DND-41 (cell line): Measurements from ENCODE around the gene VAV2.

Experiments
- ATAC-seq: fragments of 200-7000 bp; cut with Tn5 transposase; 3 replicates; pipeline ENCODE4 v1.9.1; 2021; ENCODE audit warnings: low read depth; ENCODE audit not compliant: insufficient read depth
- DNase-seq: peaks from one replicate; pipeline ENCODE4 v3.0.0-alpha.2; 2020
- H2AFZ ChIP-seq: 2 replicates; pipeline ENCODE4 v1.6.0; 2012; ENCODE audit warnings: low read depth, low read length
- H3K27ac ChIP-seq: 2 replicates; pipeline ENCODE4 v1.5.1; 2012; ENCODE audit warnings: low read length, inconsistent platforms
- H3K27me3 ChIP-seq: fragments of 200-600 bp; sonication (generic); 2 replicates; pipeline ENCODE4 v1.6.0; 2012; ENCODE audit warnings: low read length, mild to moderate bottlenecking, inconsistent platforms; ENCODE audit not compliant: insufficient read depth, poor library complexity
- H3K36me3 ChIP-seq: 2 replicates; pipeline ENCODE4 v1.5.1; 2012; ENCODE audit warnings: low read length, inconsistent platforms; ENCODE audit not compliant: insufficient read depth
- H3K4me1 ChIP-seq: 2 replicates; pipeline ENCODE4 v1.5.1; 2012; ENCODE audit warnings: mild to moderate bottlenecking, low read length; ENCODE audit not compliant: insufficient read depth
- H3K4me2 ChIP-seq: 2 replicates; pipeline ENCODE4 v1.6.0; 2012; ENCODE audit warnings: mild to moderate bottlenecking, moderate library complexity, low read length, inconsistent platforms; ENCODE audit not compliant: insufficient read depth
- H3K4me3 ChIP-seq, 2 experiments: fragments of 200-600 bp in 1 of 2; shearing (Covaris generic) in 1 of 2; 2 replicates each; pipeline ENCODE4 v1.5.1; 2012 to 2016; ENCODE audit warnings: inconsistent platforms in 2 of 2, low read length in 2 of 2, mild to moderate bottlenecking in 2 of 2, low read depth in 1 of 2, moderate library complexity in 1 of 2
- H3K79me2 ChIP-seq: 2 replicates; pipeline ENCODE4 v1.6.0; 2012; ENCODE audit warnings: low read length, inconsistent platforms; ENCODE audit not compliant: insufficient read depth
- H3K9ac ChIP-seq: 2 replicates; pipeline ENCODE4 v1.6.0; 2012; ENCODE audit warnings: low read depth, mild to moderate bottlenecking, inconsistent platforms, low read length, moderate library complexity
- H3K9me3 ChIP-seq: 2 replicates; pipeline ENCODE4 v1.5.1; 2012; ENCODE audit warnings: low read length, moderate library complexity, mild to moderate bottlenecking, inconsistent platforms; ENCODE audit not compliant: insufficient read depth, severe bottlenecking
- H4K20me1 ChIP-seq: 2 replicates; pipeline ENCODE4 v1.6.0; 2012; ENCODE audit warnings: low read length; ENCODE audit not compliant: insufficient read depth
- EZH2 ChIP-seq: IDR thresholded peaks from 3 replicates; pipeline ENCODE4 v1.6.1; 2012; ENCODE audit warnings: borderline replicate concordance, low read depth, mild to moderate bottlenecking, moderate library complexity, low read length, inconsistent platforms; ENCODE audit not compliant: severe bottlenecking
- TF ChIP-seq, protein P1 (sequence below): IDR thresholded peaks from 2 replicates; pipeline ENCODE4 v1.5.1; 2012; ENCODE audit warnings: borderline replicate concordance, low read length, moderate library complexity, mild to moderate bottlenecking; ENCODE audit not compliant: poor library complexity, severe bottlenecking; ENCODE audit errors: extremely low read depth

VAV2 gene

DNA sequence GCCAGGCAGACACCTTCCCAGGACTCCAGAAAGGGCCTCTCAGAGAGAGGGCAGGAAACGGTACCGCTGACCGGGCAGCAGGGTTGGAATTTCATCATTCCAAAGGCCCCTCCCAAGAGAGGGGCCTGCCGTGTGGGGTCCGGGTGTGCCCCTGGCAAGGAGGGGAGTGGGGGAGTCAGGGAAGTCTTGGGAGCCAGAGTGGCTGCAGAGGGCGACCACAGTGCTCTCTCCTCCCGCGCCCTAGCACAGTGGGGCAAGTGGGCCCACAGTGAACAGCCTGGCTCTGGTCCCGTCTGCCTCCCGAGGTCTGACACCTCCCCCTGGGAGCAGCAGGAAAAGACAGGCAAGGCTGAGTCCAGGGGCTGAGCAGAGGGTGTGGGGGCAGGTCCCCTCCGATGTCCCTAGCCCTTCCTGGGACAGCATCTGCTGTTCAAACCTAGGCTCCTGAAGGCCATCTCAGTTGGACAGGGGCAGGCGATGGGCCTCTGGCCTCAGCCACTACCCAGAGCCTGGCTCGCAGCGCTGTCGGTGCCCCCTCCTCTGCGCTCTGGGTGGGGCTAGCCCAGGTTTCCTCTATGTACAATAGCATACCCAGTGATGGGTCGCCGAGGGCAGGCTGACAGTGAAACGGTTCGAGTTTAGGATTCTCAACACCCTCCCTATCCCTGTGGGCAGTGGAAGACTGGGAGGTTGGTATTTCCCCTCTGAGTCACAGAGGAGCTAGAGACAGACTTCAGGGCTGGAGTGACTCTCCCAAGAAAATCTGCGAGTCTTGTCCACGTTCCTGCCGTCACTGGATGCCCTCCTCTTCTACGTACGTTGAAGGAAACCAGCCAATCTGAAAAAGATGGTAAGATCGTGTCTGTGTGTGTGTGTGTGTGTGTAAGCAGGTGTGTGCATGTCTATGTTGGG, 228.6 kb downstream of the VAV2 start:
- Histone ChIP-seq H3K27ac (no peak overlapping the region), H3K27me3 (no peaks in the 10 kb centered on the region), H3K9ac (no peak overlapping the region), H3K79me2 (no peaks in the 10 kb centered on the region), H3K36me3 (no peaks in the 10 kb centered on the region), H3K4me3 (no peak overlapping the region), H3K4me2 (no peak overlapping the region), H4K20me1 (no peaks in the 10 kb centered on the region), H3K4me1 (no peaks in the 10 kb centered on the region), H2AFZ (no peak overlapping the region), H3K9me3 (no peaks in the 10 kb centered on the region)
- DNase-seq = no peak
- TF ChIP-seq, protein P1, sequence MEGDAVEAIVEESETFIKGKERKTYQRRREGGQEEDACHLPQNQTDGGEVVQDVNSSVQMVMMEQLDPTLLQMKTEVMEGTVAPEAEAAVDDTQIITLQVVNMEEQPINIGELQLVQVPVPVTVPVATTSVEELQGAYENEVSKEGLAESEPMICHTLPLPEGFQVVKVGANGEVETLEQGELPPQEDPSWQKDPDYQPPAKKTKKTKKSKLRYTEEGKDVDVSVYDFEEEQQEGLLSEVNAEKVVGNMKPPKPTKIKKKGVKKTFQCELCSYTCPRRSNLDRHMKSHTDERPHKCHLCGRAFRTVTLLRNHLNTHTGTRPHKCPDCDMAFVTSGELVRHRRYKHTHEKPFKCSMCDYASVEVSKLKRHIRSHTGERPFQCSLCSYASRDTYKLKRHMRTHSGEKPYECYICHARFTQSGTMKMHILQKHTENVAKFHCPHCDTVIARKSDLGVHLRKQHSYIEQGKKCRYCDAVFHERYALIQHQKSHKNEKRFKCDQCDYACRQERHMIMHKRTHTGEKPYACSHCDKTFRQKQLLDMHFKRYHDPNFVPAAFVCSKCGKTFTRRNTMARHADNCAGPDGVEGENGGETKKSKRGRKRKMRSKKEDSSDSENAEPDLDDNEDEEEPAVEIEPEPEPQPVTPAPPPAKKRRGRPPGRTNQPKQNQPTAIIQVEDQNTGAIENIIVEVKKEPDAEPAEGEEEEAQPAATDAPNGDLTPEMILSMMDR = no peak
- TF ChIP-seq EZH2 = no peak
- ATAC-seq = no peak

DNA sequence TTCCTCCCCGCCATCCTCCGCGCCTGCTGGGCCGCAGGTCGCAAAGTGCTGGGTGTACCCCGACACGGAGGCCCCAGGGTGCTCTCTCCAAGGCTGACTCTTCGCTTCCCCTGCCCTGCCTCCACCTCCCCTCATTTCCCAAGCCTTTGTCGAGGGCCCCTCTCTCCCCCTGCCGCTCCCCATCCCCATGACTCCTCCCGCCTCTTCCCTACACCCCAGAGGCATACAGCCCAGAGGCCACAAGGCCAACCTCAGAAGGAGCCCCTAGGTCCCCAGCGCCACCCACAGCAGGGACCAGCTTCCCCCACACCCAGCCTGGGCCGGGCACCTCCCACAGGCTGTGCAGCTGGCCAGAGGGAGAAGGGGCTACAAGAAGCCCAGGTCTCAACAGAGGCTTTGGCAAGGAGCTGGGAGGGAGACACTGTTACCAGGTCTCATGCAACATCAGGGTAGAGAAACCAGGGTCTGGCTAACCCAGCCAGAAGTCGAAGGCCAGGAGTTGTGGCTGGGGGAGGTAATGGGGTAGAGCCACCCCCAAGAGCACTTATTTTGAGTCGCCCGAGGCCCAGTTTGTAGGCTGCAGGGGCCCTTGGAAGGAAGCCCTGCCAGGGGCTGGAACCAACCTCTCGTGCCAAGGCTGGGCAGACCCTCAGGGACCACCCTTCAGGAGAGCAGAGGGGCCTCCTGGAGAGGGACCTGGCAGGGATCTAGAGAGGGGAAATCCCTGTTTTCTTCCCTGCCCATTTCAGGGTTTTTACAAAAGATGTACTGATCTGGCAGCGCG, 229.4 kb downstream of the VAV2 start:
- Histone ChIP-seq H3K4me2 (no peak overlapping the region), H3K9ac (no peak overlapping the region), H3K9me3 (no peaks in the 10 kb centered on the region), H3K27me3 (no peaks in the 10 kb centered on the region), H4K20me1 (no peaks in the 10 kb centered on the region), H3K36me3 (no peaks in the 10 kb centered on the region), H2AFZ (no peak overlapping the region), H3K27ac (no peak overlapping the region), H3K79me2 (no peaks in the 10 kb centered on the region), H3K4me3 (no peak overlapping the region), H3K4me1 (no peaks in the 10 kb centered on the region)
- TF ChIP-seq, protein P1 = no peak
- no peak for TF ChIP-seq EZH2
- DNase-seq (no peak), ATAC-seq (no peak)

DNA sequence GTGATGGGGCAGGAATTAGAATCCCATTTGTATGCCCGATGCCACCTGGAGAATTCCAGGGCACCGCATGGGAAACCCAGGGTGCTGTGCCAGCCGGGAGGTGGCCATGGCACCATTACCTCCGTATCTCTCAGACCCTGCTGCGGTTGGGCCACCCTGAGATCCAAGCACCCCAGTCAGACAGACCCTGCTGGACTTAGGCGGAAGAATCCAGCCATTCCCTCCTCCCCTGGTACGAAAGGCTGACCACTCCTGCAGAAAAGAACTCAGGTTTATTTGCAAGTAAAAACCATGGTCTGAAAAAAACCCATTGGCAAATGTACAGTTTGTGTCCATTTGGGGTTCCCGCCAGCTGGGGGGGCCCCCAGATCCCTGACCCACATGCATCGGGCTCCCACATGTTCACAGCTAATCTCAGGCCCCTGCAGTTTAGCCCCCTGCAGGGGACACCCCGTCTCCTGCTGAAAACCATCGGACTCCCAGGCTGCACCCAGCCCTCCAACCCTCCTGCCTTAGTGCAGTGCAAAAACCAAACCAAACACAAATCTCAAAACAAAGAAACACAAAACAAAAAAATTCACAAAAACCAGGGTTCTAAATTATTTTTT, 230.4 kb downstream of the VAV2 start:
- TF ChIP-seq EZH2 = no peak
- TF ChIP-seq, protein P1 = no peak
- no peaks in the 10 kb centered on the region for H3K9me3 ChIP-seq
- H2AFZ ChIP-seq = no peak overlapping the region
- ATAC-seq (no peak), DNase-seq (no peak)
- no peak overlapping the region for H3K4me3 ChIP-seq
- no peak overlapping the region for H3K27ac ChIP-seq
- no peaks in the 10 kb centered on the region for H3K36me3 ChIP-seq
- no peak overlapping the region for H3K4me2 ChIP-seq
- no peaks in the 10 kb centered on the region for H3K79me2 ChIP-seq
- no peaks in the 10 kb centered on the region for H4K20me1 ChIP-seq
- no peak overlapping the region for H3K9ac ChIP-seq
- H3K4me1 ChIP-seq = no peaks in the 10 kb centered on the region
- H3K27me3 ChIP-seq = no peaks in the 10 kb centered on the region
